H9 (cell line): Measurements from ENCODE around the gene ZGLP1. TPM values are rescaled to one million over a fixed set of nuclear protein-coding genes. Genes with fewer than 3 reads are reported as not detected.

ENCODE experiments used
- DNase-seq: peaks from one replicate; pipeline ENCODE4 v3.0.0-alpha.2; 2017
- H2AFZ ChIP-seq: one replicate; pipeline ENCODE4 v1.6.1; 2013; ENCODE audit warnings: mild to moderate bottlenecking, low read length, control low read depth, moderate library complexity
- H2AK5ac ChIP-seq: 2 replicates; pipeline ENCODE4 v1.6.1; 2013; ENCODE audit warnings: low read length, control low read depth, mixed read lengths; ENCODE audit not compliant: insufficient read length
- H2BK120ac ChIP-seq: one replicate; pipeline ENCODE4 v1.6.1; 2013; ENCODE audit warnings: low read depth, mild to moderate bottlenecking, low read length, control low read depth, inconsistent platforms; ENCODE audit not compliant: poor library complexity, severe bottlenecking
- H2BK12ac ChIP-seq: 2 replicates; pipeline ENCODE4 v1.6.1; 2013; ENCODE audit warnings: low read length, control low read depth, mixed read lengths, low read depth; ENCODE audit not compliant: insufficient read length
- H2BK15ac ChIP-seq: 2 replicates; pipeline ENCODE4 v1.6.1; 2013; ENCODE audit warnings: low read depth, low read length, control low read depth
- H2BK20ac ChIP-seq: one replicate; pipeline ENCODE4 v1.6.1; 2013; ENCODE audit warnings: low read depth, mild to moderate bottlenecking, low read length, control low read depth, inconsistent platforms; ENCODE audit not compliant: poor library complexity, severe bottlenecking
- H2BK5ac ChIP-seq: 2 replicates; pipeline ENCODE4 v1.6.1; 2013; ENCODE audit warnings: low read length, control low read depth, mixed read lengths; ENCODE audit not compliant: insufficient read length
- H3K14ac ChIP-seq: 2 replicates; pipeline ENCODE4 v1.6.1; 2013; ENCODE audit warnings: low read length, control low read depth; ENCODE audit not compliant: insufficient read depth
- H3K18ac ChIP-seq: 2 replicates; pipeline ENCODE4 v1.6.1; 2013; ENCODE audit warnings: low read depth, mild to moderate bottlenecking, mixed read lengths, low read length, control low read depth; ENCODE audit not compliant: insufficient read length
- H3K23ac ChIP-seq: 2 replicates; pipeline ENCODE4 v1.6.1; 2013; ENCODE audit warnings: low read length, control low read depth, mixed read lengths, low read depth; ENCODE audit not compliant: insufficient read length
- H3K23me2 ChIP-seq: 2 replicates; pipeline ENCODE4 v1.6.1; 2013; ENCODE audit warnings: low read depth, mild to moderate bottlenecking, mixed read lengths, low read length, control low read depth; ENCODE audit not compliant: insufficient read length, poor library complexity, severe bottlenecking
- H3K27ac ChIP-seq: 2 replicates; pipeline ENCODE4 v1.5.1; 2013; ENCODE audit warnings: low read length, control low read depth, mixed read lengths, low read depth; ENCODE audit not compliant: insufficient read length
- H3K27me3 ChIP-seq: 2 replicates; pipeline ENCODE4 v1.6.1; 2013; ENCODE audit warnings: low read length, control low read depth, inconsistent platforms; ENCODE audit not compliant: insufficient read depth
- H3K4ac ChIP-seq: 2 replicates; pipeline ENCODE4 v1.6.1; 2013; ENCODE audit warnings: low read depth, mild to moderate bottlenecking, control low read depth, inconsistent platforms, low read length, moderate library complexity
- H3K4me1 ChIP-seq: 2 replicates; pipeline ENCODE4 v1.6.1; 2013; ENCODE audit warnings: low read length, control low read depth, inconsistent platforms; ENCODE audit not compliant: insufficient read depth
- H3K4me2 ChIP-seq: 2 replicates; pipeline ENCODE4 v1.6.1; 2013; ENCODE audit warnings: low read length, control low read depth, mixed read lengths; ENCODE audit not compliant: insufficient read length, insufficient read depth
- H3K56ac ChIP-seq: 2 replicates; pipeline ENCODE4 v1.6.1; 2013; ENCODE audit warnings: low read depth, mild to moderate bottlenecking, mixed read lengths, low read length, control low read depth; ENCODE audit not compliant: insufficient read length
- H3K79me1 ChIP-seq: 2 replicates; pipeline ENCODE4 v1.6.1; 2013; ENCODE audit warnings: low read depth, mild to moderate bottlenecking, moderate library complexity, low read length, control low read depth, inconsistent platforms; ENCODE audit not compliant: insufficient read depth, poor library complexity, severe bottlenecking
- H3K79me2 ChIP-seq: 2 replicates; pipeline ENCODE4 v1.6.1; 2013; ENCODE audit warnings: low read length, control low read depth, inconsistent platforms; ENCODE audit not compliant: insufficient read depth
- H3K9ac ChIP-seq: 2 replicates; pipeline ENCODE4 v1.6.1; 2013; ENCODE audit warnings: low read length, control low read depth, mixed read lengths; ENCODE audit not compliant: insufficient read length; ENCODE audit errors: extremely low read depth
- H3K9me3 ChIP-seq: one replicate; pipeline ENCODE4 v1.6.1; 2013; ENCODE audit warnings: low read depth, low read length, inconsistent platforms; ENCODE audit not compliant: control insufficient read depth
- H3T11ph ChIP-seq: one replicate; pipeline ENCODE4 v1.6.1; 2013; ENCODE audit warnings: mild to moderate bottlenecking, low read length, control low read depth, inconsistent platforms
- H4K20me1 ChIP-seq: one replicate; pipeline ENCODE4 v1.6.1; 2013; ENCODE audit not compliant: control insufficient read depth, insufficient read length, insufficient read depth
- H4K5ac ChIP-seq: 2 replicates; pipeline ENCODE4 v1.6.1; 2013; ENCODE audit warnings: low read depth, mild to moderate bottlenecking, mixed read lengths, low read length, control low read depth; ENCODE audit not compliant: insufficient read length
- H4K8ac ChIP-seq: replicated peaks from 2 replicates; pipeline ENCODE4 v1.6.1; 2013; ENCODE audit warnings: low read length, control low read depth, mixed read lengths, low read depth; ENCODE audit not compliant: insufficient read length
- H4K91ac ChIP-seq: 2 replicates; pipeline ENCODE4 v1.6.1; 2013; ENCODE audit warnings: low read depth, mild to moderate bottlenecking, moderate library complexity, mixed read lengths, low read length, control low read depth; ENCODE audit not compliant: insufficient read length
- H3K27ac Mint-ChIP-seq, 3 experiments: 2 replicates in 2 of 3; 3 replicates in 1 of 3; pipeline ENCODE4 v1.8.0; 2020 to 2021; ENCODE audit warnings: mixed read lengths in 3 of 3, mild to moderate bottlenecking in 1 of 3, moderate library complexity in 1 of 3
- H3K27me3 Mint-ChIP-seq: 2 replicates; pipeline ENCODE4 v1.8.0; 2021; ENCODE audit warnings: low read depth, mild to moderate bottlenecking, moderate library complexity, mixed read lengths
- H3K36me3 Mint-ChIP-seq, 3 experiments: 2 replicates in 2 of 3; 3 replicates in 1 of 3; pipeline ENCODE4 v1.8.0; 2020 to 2021; ENCODE audit warnings: low read depth in 3 of 3, mixed read lengths in 3 of 3; ENCODE audit not compliant: insufficient read depth in 1 of 3
- H3K4me1 Mint-ChIP-seq, 2 experiments: 2 replicates each; pipeline ENCODE4 v1.8.0; 2020; ENCODE audit warnings: mixed read lengths in 2 of 2
- H3K4me3 Mint-ChIP-seq, 2 experiments: 2 replicates in 1 of 2; 3 replicates in 1 of 2; pipeline ENCODE4 v1.8.0; 2020 to 2021; ENCODE audit warnings: mild to moderate bottlenecking in 2 of 2, mixed read lengths in 2 of 2, moderate library complexity in 1 of 2
- H3K9me3 Mint-ChIP-seq, 2 experiments: 2 replicates in 1 of 2; 3 replicates in 1 of 2; pipeline ENCODE4 v1.8.0; 2020; ENCODE audit warnings: mild to moderate bottlenecking in 2 of 2, mixed read lengths in 2 of 2, moderate library complexity in 1 of 2
- WGBS: extraction: QIAGEN DNeasy Blood & Tissue Kit; methylation state at CpG from one replicate; pipeline ENCODE4 v1.1.7; 2013; ENCODE audit warnings: missing lambda C conversion rate, low lambda C conversion rate, mixed read lengths; ENCODE audit not compliant: insufficient read length; ENCODE audit errors: extremely low coverage; 5-methylcytosine and 5-hydroxymethylcytosine counted together
- total RNA-seq: library from RNA; stranded (reverse); gene quantifications from 2 replicates; pipeline ENCODE4 v1.2.1, GENCODE V29; 2021
- TF ChIP-seq, protein P1 (sequence below): fragments of 200-600 bp; sonication (generic); conservative IDR thresholded peaks from 3 replicates; pipeline ENCODE4 v1.8.0; 2021; ENCODE audit warnings: antibody characterized with exemption, mild to moderate bottlenecking

Gene ZGLP1
- total RNA-seq, 1 experiment from 2014 or later = 6.9 TPM

DNA sequence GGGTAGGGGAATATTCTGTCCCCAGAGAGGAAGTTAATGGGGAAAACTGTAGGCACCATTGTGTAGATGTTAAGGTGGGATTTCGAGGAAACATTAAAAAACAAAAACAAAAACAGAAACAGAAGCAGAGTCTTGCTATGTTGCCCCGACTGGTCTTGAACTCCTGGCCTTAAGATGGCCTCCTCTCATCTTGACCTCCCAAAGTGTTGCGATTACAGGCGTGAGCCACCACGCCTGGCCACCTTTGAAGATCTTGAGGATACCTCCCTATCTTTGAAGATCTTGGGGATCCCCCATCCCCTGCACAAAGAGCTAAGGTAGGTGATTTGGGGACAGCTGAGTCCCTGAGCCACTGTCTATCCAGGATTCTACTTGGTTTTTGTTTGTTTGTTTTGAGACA, 30.4 kb upstream of the ZGLP1 start:
- Histone ChIP-seq H2BK20ac (no peak overlapping the region), H3K4me2 (no peak overlapping the region)
- TF ChIP-seq, protein P1, sequence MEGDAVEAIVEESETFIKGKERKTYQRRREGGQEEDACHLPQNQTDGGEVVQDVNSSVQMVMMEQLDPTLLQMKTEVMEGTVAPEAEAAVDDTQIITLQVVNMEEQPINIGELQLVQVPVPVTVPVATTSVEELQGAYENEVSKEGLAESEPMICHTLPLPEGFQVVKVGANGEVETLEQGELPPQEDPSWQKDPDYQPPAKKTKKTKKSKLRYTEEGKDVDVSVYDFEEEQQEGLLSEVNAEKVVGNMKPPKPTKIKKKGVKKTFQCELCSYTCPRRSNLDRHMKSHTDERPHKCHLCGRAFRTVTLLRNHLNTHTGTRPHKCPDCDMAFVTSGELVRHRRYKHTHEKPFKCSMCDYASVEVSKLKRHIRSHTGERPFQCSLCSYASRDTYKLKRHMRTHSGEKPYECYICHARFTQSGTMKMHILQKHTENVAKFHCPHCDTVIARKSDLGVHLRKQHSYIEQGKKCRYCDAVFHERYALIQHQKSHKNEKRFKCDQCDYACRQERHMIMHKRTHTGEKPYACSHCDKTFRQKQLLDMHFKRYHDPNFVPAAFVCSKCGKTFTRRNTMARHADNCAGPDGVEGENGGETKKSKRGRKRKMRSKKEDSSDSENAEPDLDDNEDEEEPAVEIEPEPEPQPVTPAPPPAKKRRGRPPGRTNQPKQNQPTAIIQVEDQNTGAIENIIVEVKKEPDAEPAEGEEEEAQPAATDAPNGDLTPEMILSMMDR = no peak

More for the DNA sequence above, 30.4 kb upstream of the ZGLP1 start:
- Histone ChIP-seq H2BK12ac (no peak overlapping the region), H3K27me3 (no peaks in the 10 kb centered on the region), H3K14ac (no peak overlapping the region), H3K79me2 (no peaks in the 10 kb centered on the region), H4K20me1 (no peaks in the 10 kb centered on the region), H4K5ac (no peak overlapping the region), H3K23ac (no peak overlapping the region), H3T11ph (no peak overlapping the region), H2AK5ac (no peak overlapping the region), H3K18ac (no peak overlapping the region), H4K8ac (no peak overlapping the region), H3K4me1 (peaks cover 6% of the 10 kb centered on the region; the same call in 1 of the 2 replicates), H4K91ac (no peak overlapping the region), H3K79me1 (no peaks in the 10 kb centered on the region), H3K23me2 (peaks cover 2% of the 10 kb centered on the region), H2AFZ (no peak overlapping the region), H3K56ac (no peak overlapping the region), H2BK5ac (no peak overlapping the region), H2BK15ac (no peak overlapping the region), H3K9me3 (no peaks in the 10 kb centered on the region), H3K27ac (no peak overlapping the region), H3K4ac (no peak overlapping the region), H3K9ac (no peak overlapping the region), H2BK120ac (no peak overlapping the region)
- Mint-ChIP-seq H3K4me1 (peaks cover 13 to 22% of the 10 kb centered on the region in 2 experiments), H3K9me3 (no peaks in the 10 kb centered on the region; a peak in 1 of 5 replicates), H3K36me3 (no peaks in the 10 kb centered on the region), H3K27me3 (no peaks in the 10 kb centered on the region), H3K4me3 (peak overlapping the region in 1 of 2 experiments; percentile 32; a peak in 2 of 5 replicates), H3K27ac (peak overlapping the region in 1 of 3 experiments; percentile 89; a peak in 2 of 7 replicates)
- no peak for DNase-seq
- WGBS = no CpG with 5 or more reads among the region's 5 CpGs
